AG10803 (cell line): ENCODE data around the gene CTH.
"Not testable (repeated sequence)": the region's sequence is repeated elsewhere in the genome, so short reads cannot be mapped to it uniquely, and the experiment has no call there.

Experiments
- DNase-seq: peaks from one replicate; pipeline ENCODE4 v3.0.0; 2010; ENCODE audit warnings: low read depth
- H3K4me3 ChIP-seq: 2 replicates; pipeline ENCODE4 v1.5.1; 2011; ENCODE audit warnings: mild to moderate bottlenecking, low read length, control low read depth
- TF ChIP-seq, protein P1 (sequence below): conservative IDR thresholded peaks from 2 replicates; pipeline ENCODE4 v1.5.1; 2011; ENCODE audit warnings: mild to moderate bottlenecking, low read length, control low read depth, inconsistent platforms

The CTH gene

DNA sequence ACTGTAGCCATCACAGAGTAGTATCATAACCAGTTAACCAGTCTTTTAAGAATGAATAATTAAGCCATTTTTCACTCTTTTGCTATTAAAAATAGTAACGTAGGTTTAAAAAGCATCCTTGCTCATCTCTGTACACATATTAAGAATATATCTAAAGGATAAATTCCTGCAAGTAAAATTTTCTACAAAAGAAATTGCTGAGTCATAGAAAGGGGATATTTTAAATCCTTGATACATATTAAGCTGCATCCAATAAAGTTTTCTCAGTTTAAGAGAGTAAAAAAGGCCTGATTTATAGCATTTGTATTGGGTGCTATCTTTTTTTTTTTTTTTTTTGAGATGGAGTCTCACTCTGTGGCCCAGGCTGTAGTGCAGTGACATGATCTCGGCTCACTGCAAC, 1.9 kb upstream of the CTH start:
- no peak for DNase-seq
- TF ChIP-seq, protein P1, sequence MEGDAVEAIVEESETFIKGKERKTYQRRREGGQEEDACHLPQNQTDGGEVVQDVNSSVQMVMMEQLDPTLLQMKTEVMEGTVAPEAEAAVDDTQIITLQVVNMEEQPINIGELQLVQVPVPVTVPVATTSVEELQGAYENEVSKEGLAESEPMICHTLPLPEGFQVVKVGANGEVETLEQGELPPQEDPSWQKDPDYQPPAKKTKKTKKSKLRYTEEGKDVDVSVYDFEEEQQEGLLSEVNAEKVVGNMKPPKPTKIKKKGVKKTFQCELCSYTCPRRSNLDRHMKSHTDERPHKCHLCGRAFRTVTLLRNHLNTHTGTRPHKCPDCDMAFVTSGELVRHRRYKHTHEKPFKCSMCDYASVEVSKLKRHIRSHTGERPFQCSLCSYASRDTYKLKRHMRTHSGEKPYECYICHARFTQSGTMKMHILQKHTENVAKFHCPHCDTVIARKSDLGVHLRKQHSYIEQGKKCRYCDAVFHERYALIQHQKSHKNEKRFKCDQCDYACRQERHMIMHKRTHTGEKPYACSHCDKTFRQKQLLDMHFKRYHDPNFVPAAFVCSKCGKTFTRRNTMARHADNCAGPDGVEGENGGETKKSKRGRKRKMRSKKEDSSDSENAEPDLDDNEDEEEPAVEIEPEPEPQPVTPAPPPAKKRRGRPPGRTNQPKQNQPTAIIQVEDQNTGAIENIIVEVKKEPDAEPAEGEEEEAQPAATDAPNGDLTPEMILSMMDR = no peak

DNA sequence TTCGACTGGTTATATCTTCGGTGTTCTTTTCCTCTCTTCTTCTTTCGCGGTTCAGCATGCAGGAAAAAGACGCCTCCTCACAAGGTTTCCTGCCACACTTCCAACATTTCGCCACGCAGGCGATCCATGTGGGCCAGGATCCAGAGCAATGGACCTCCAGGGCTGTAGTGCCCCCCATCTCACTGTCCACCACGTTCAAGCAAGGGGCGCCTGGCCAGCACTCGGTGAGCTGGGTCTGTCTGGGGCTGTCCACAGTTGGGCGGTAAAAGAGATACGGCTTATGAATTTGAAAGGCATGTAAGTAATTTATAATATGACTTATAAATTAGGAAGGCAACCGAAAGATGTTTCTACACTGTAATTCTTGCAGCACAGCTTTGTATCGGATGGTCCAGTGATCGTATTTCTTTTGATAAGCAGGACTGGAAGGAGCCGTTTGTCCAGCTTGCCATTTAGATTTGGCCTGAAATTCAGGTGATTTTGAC, 334 bp downstream of the CTH start:
- no peak for DNase-seq
- peak overlapping the region; percentile 91 for H3K4me3 ChIP-seq
- TF ChIP-seq, protein P1 = 0 out of 2 replicates have a peak, but pooled peaks have one; percentile 2

More for the DNA sequence above, 1.9 kb upstream of the CTH start:
- no peak overlapping the region for H3K4me3 ChIP-seq

DNA sequence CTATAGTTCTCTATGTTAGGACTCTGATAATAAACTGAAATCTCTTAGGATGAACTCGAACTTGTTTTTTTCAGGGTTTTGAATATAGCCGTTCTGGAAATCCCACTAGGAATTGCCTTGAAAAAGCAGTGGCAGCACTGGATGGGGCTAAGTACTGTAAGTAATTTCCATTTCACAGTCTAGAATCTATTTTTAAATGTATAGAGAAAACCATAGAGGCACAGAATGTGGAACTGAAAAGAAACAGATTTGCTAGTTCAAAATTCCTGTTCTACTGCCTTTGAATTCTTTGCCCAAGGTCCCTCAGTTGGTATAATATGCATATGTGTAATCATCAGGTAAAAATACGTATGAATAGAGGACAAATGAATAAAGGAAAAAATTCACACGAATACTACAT, 4.8 kb downstream of the CTH start:
- H3K4me3 ChIP-seq = no peak overlapping the region
- DNase-seq = no peak
- TF ChIP-seq, protein P1 = no peak

DNA sequence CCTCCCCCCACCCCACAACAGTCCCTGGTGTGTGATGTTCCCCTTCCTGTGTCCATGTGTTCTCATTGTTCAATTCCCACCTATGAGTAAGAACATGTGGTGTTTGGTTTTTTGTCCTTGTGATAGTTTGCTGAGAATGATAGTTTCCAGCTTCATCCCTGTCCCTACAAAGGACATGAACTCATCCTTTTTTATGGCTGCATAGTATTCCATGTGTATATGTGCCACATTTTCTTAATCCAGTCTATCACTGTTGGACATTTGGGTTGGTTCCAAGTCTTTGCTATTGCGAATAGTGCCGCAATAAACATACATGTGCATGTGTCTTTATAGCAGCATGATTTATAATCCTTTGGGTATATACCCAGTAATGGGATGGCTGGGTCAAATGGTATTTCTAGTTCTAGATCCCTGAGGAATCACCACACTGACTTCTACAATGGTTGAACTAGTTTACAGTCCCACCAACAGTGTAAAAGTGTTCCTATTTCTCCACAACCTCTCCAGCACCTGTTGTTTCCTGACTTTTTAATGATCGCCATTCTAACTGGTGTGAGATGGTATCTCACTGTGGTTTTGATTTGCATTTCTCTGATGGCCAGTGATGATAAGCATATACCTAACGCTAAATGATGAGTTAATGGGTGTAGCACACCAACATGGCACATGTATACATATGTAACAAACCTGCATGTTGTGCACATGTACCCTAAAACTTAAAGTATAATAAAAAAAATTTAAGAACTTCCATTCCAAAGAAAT, 8.1 kb downstream of the CTH start:
- H3K4me3 ChIP-seq, DNase-seq: not testable (repeated sequence)

DNA sequence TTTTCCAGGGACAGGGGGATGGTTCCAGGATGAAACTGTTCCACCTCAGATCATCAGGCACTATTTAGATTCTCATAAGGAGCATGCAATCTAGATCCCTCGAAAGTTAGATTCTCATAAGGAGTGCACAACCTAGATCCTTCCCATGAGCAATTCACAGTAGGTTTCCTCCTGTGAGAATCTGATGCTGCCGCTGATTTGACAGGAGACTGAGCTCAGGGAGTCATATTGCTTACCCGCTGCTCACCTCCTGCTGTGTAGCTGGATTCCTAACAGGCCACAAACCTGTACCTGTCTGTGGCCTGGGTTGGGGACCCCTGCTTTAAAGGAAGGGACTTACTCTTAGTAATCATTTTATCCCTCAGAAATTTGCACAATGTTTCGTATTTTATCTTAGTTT, 9.3 kb downstream of the CTH start:
- DNase-seq = no peak
- no peak overlapping the region for H3K4me3 ChIP-seq
- TF ChIP-seq, protein P1 = no peak

DNA sequence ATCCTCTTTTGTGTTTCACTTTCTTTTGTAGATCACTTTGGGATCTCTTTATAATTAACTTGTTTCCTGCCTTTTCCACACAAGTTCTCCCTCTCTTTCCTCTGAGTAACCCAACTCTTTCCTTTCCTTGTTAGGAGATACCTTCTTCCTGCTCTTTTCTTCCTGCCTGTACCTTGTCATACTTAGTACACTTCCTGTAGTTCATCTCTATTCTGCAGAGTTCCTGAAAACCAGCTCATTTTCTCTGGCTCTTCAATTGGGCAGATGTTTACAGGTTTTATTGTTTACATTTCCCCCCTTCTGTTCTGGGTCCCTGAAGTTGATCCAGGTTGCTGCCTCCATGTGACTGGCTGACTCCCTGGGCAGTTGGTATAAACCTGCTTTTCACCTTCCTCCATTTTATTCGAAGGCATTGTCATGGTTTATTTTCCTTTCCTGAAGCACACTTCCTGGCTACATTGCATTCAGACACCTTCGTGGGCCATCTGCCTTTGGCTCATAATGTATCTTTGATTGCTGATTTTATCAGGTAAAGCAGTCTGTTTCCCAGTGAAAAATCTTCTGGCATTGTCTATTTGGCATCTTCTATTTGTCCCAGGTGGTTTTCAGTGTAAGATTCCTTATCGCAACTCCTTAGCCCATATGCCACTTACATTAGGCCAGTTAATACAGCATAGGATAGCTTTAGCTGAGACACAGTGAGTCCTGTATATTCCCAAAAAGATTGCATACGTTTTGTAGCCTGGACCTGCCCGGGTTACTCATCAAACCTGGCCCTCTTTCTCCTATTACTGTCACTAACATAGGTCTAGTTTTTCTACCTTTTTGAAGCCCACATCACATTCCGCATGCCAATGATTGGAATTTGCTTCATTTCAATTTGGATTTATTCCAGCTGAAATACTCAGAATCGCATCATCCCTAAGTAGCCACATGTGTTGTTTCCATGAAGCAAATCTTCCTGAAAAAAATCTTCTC, 15.4 kb downstream of the CTH start:
- TF ChIP-seq, protein P1 = no peak
- no peak for DNase-seq
- no peak overlapping the region for H3K4me3 ChIP-seq

DNA sequence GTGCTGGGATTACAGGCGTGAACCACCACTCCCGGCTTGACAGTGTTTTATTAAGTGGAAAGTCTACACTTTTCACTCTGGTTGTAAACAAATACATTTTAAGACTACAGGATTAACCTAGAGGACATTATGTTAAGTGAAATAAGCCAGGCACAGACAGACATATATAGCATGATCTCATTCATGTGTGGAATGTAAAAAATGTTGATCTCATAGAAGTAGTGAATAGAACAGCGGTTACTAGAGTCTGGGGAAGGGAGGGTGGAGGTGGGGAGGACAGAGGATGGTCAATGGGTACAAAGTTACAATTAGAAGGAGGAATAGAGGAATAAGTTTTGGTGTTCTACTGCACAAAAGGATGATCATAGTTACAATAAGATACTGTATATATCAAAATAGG, 16.9 kb downstream of the CTH start:
- H3K4me3 ChIP-seq = no peak overlapping the region
- DNase-seq = peak; percentile 6
- TF ChIP-seq, protein P1 = no peak
